Measurements from ENCODE around the gene MCEMP1.
"Not testable (repeated sequence)": the region's sequence is repeated elsewhere in the genome, so short reads cannot be mapped to it uniquely, and the experiment has no call there.

MCEMP1 gene

DNA sequence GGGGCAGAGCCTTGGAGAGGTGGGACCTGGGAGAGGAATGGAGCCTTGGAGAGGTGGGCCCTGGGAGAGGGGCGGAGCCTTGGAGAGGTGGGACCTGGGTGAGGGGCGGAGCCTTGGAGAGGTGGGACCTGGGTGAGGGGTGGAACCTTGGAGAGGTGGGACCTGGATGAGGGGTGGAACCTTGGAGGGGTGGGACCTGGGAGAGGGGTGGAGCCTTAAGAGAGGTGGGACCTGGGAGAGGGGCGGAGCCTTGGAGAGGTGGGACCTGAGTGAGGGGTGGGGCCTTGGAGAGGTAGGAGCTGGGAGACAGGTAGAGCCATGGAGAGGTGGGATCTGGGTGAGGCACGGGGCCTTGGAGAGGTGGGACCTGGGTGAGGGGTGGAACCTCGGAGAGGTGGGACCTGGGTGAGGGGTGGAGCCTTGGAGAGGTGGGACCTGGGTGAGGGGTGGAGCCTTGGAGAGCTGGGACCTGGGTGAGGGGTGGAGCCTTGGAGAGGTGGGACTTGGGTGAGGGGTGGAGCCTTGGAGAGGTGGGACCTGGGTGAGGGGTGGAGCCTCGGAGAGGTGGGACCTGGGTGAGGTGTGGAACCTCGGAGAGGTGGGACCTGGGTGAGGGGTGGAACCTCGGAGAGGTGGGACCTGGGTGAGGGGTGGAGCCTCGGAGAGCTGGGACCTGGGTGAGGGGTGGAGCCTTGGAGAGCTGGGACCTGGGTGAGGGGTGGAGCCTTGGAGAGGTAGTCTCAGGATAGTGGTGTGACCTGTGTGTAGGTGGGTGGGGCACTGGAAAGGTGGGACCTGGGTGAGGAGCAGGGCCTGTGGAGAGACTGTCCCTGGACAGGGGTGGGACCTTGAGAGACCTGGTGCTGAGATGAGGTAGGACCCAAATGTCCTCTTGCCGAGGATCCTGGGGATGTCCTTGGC is 33.0 kb upstream of the MCEMP1 start:
- not testable (repeated sequence) for H3K9ac ChIP-seq (ENCODE audit: low read depth in 1 of 2, low read length in 2 of 2); H3K27me3 ChIP-seq (ENCODE audit: control insufficient read depth in 1 of 2, insufficient read depth in 2 of 2, low read length in 2 of 2); H3K4me3 ChIP-seq (ENCODE audit: low read depth in 1 of 2, low read length in 2 of 2); H3K27ac ChIP-seq (ENCODE audit: low read depth, low read length); H3K4me1 ChIP-seq (ENCODE audit: control insufficient read depth in 1 of 2, insufficient read depth in 2 of 2, low read length in 2 of 2); H3K9me3 ChIP-seq (ENCODE audit: control insufficient read depth in 1 of 2, low read length in 2 of 2)
- H3K36me3 ChIP-seq (ENCODE audit: control insufficient read depth in 1 of 2, insufficient read depth in 2 of 2, low read length in 2 of 2), result peaks cover 0 to 38% of the 10 kb centered on the region in 2 donors

DNA sequence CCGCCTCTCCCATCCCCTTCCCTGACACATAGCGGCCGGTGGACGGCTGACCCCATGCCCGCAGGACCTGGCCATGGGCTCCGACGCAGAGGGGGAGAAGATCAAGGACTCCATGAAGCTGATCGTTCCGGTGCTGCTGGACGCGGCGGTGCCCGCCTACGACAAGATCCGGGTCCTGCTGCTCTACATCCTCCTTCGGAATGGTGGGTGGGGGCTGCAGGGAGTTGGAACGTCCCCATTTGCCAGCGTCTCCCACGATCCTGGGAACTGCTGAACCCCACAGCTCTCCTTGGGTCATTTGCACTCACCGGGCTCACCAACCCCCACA is 32.4 kb upstream of the MCEMP1 start:
- Histone ChIP-seq H3K9me3 (ENCODE audit: control insufficient read depth in 1 of 2, low read length in 2 of 2) (peaks cover 0 to 2% of the 10 kb centered on the region in 2 donors), H3K36me3 (ENCODE audit: control insufficient read depth in 1 of 2, insufficient read depth in 2 of 2, low read length in 2 of 2) (peaks cover 0 to 38% of the 10 kb centered on the region in 2 donors), H3K27ac (ENCODE audit: low read depth, low read length) (no peak overlapping the region), H3K27me3 (ENCODE audit: control insufficient read depth in 1 of 2, insufficient read depth in 2 of 2, low read length in 2 of 2) (peaks cover 0 to 7% of the 10 kb centered on the region in 2 donors), H3K4me1 (ENCODE audit: control insufficient read depth in 1 of 2, insufficient read depth in 2 of 2, low read length in 2 of 2) (peaks cover 0 to 9% of the 10 kb centered on the region in 2 donors), H3K9ac (ENCODE audit: low read depth in 1 of 2, low read length in 2 of 2) (no peak overlapping the region), H3K4me3 (ENCODE audit: low read depth in 1 of 2, low read length in 2 of 2) (no peak overlapping the region)

- no peak overlapping the region for H3K9ac ChIP-seq (ENCODE audit: low read depth in 1 of 2, low read length in 2 of 2)
- H3K36me3 ChIP-seq (ENCODE audit: control insufficient read depth in 1 of 2, insufficient read depth in 2 of 2, low read length in 2 of 2), result peaks cover 0 to 32% of the 10 kb centered on the region in 2 donors
- peaks cover 0 to 3% of the 10 kb centered on the region in 2 donors for H3K4me1 ChIP-seq (ENCODE audit: control insufficient read depth in 1 of 2, insufficient read depth in 2 of 2, low read length in 2 of 2)
- H3K4me3 ChIP-seq (ENCODE audit: low read depth in 1 of 2, low read length in 2 of 2), result no peak overlapping the region
- H3K9me3 ChIP-seq (ENCODE audit: control insufficient read depth in 1 of 2, low read length in 2 of 2), result no peaks in the 10 kb centered on the region
- peaks cover 0 to 3% of the 10 kb centered on the region in 2 donors for H3K27me3 ChIP-seq (ENCODE audit: control insufficient read depth in 1 of 2, insufficient read depth in 2 of 2, low read length in 2 of 2)
- no peak overlapping the region for H3K27ac ChIP-seq (ENCODE audit: low read depth, low read length)
These were observed 31.7 kb upstream of the MCEMP1 start for GRCh38 chr19:7645163-7645562.

DNA sequence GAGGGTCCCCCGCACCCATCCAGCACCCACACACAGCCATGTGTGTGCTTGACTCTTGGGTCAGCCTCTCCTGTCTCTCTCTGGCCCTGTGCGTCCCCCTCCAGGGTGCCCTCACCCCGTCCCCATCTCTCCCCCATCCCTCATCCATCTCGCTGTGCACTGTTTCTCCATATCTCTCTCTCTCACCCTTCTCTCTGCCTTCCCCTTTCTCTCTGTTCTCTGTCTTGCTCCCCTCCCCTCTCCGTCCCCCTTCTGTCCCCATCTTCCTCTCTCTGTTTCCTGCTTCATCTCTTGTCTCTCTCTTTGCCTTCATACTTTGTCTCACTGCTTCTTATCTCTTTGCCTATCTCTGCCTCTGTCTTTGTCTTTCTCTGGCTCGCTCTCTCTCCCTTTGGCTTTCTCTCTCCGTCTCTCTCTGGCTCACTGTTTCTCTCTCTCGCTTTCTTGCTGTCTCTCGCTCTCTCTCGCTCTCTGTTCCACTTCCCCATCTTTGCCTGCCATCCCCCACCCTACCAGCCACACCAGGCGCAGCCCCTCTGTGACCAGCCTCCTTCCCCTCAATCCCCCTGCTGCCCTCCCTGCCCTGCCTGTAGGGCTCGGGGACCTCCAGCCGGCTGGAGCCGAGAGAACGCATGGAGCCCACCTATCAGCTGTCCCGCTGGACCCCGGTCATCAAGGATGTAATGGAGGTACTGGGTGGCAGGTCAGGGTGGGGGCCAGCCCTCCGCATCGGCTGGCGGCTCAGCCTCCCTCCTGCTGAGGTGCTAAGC is 31.0 kb upstream of the MCEMP1 start:
- Histone ChIP-seq H3K27ac (ENCODE audit: low read depth, low read length) (no peak overlapping the region), H3K9ac (ENCODE audit: low read depth in 1 of 2, low read length in 2 of 2) (no peak overlapping the region), H3K36me3 (ENCODE audit: control insufficient read depth in 1 of 2, insufficient read depth in 2 of 2, low read length in 2 of 2) (peaks cover 0 to 28% of the 10 kb centered on the region in 2 donors), H3K9me3 (ENCODE audit: control insufficient read depth in 1 of 2, low read length in 2 of 2) (no peaks in the 10 kb centered on the region), H3K27me3 (ENCODE audit: control insufficient read depth in 1 of 2, insufficient read depth in 2 of 2, low read length in 2 of 2) (no peaks in the 10 kb centered on the region), H3K4me3 (ENCODE audit: low read depth in 1 of 2, low read length in 2 of 2) (no peak overlapping the region), H3K4me1 (ENCODE audit: control insufficient read depth in 1 of 2, insufficient read depth in 2 of 2, low read length in 2 of 2) (no peaks in the 10 kb centered on the region)

- H3K9me3 ChIP-seq (ENCODE audit: control insufficient read depth in 1 of 2, low read length in 2 of 2), result no peaks in the 10 kb centered on the region
- no peak overlapping the region for H3K9ac ChIP-seq (ENCODE audit: low read depth in 1 of 2, low read length in 2 of 2)
- H3K36me3 ChIP-seq (ENCODE audit: control insufficient read depth in 1 of 2, insufficient read depth in 2 of 2, low read length in 2 of 2), result peaks cover 0 to 28% of the 10 kb centered on the region in 2 donors
- H3K27ac ChIP-seq (ENCODE audit: low read depth, low read length), result no peak overlapping the region
- no peaks in the 10 kb centered on the region for H3K27me3 ChIP-seq (ENCODE audit: control insufficient read depth in 1 of 2, insufficient read depth in 2 of 2, low read length in 2 of 2)
- no peaks in the 10 kb centered on the region for H3K4me1 ChIP-seq (ENCODE audit: control insufficient read depth in 1 of 2, insufficient read depth in 2 of 2, low read length in 2 of 2)
- no peak overlapping the region for H3K4me3 ChIP-seq (ENCODE audit: low read depth in 1 of 2, low read length in 2 of 2)
These were observed 30.5 kb upstream of the MCEMP1 start for GRCh38 chr19:7646426-7646700.

- Histone ChIP-seq H3K9me3 (ENCODE audit: control insufficient read depth in 1 of 2, low read length in 2 of 2) (no peaks in the 10 kb centered on the region), H3K27me3 (ENCODE audit: control insufficient read depth in 1 of 2, insufficient read depth in 2 of 2, low read length in 2 of 2) (no peaks in the 10 kb centered on the region)
These were observed 29.7 kb upstream of the MCEMP1 start for GRCh38 chr19:7647156-7647555.

DNA sequence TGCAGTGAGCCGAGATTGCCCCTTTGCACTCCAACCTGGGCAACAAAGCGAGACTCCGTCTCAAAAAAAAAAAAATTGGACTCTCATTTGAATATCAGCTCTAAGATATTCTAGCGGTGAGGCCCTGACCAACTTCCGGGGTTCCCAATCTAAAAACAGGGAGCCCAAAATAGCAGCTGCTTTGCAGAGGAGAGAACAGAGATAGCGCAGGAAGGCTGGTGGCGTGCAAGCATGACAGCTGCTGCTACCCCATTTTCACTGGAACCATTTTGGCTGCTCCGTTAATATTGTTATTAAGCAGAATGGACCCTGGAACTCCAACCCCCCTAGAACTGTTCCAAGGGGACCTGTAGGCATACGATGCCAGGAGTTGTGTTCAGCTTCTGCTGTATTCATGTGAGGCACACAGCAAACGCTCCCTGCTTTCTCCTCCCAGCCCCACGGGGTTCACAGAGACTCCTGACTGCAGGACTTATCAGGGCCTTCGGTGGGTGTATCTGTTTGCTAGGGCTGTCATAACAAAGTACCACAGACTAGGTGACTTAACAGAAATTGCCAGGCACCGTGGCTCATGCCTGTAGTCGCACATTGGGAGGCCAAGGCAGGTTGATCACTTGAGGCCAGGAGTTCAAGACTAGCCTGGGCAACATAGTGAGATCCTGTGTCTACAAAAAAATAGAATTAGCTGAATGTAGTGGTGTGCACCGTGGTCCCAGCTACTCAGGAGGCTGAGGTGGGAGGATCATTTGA is 28.4 kb upstream of the MCEMP1 start:
- Histone ChIP-seq H3K4me1 (ENCODE audit: control insufficient read depth in 1 of 2, insufficient read depth in 2 of 2, low read length in 2 of 2) (peaks cover 3 to 4% of the 10 kb centered on the region in 2 donors), H3K9ac (ENCODE audit: low read depth in 1 of 2, low read length in 2 of 2) (no peak overlapping the region), H3K9me3 (ENCODE audit: control insufficient read depth in 1 of 2, low read length in 2 of 2) (no peaks in the 10 kb centered on the region), H3K27me3 (ENCODE audit: control insufficient read depth in 1 of 2, insufficient read depth in 2 of 2, low read length in 2 of 2) (no peaks in the 10 kb centered on the region), H3K36me3 (ENCODE audit: control insufficient read depth in 1 of 2, insufficient read depth in 2 of 2, low read length in 2 of 2) (peaks cover 0 to 16% of the 10 kb centered on the region in 2 donors), H3K4me3 (ENCODE audit: low read depth in 1 of 2, low read length in 2 of 2) (no peak overlapping the region), H3K27ac (ENCODE audit: low read depth, low read length) (no peak overlapping the region)

More at GRCh38 chr19:7647156-7647555, 29.7 kb upstream of the MCEMP1 start:
- H3K36me3 ChIP-seq (ENCODE audit: control insufficient read depth in 1 of 2, insufficient read depth in 2 of 2, low read length in 2 of 2), result peaks cover 0 to 25% of the 10 kb centered on the region in 2 donors
- H3K9ac ChIP-seq (ENCODE audit: low read depth in 1 of 2, low read length in 2 of 2), result no peak overlapping the region
- peaks cover under 1 to 1% of the 10 kb centered on the region in 2 donors for H3K4me1 ChIP-seq (ENCODE audit: control insufficient read depth in 1 of 2, insufficient read depth in 2 of 2, low read length in 2 of 2)
- no peak overlapping the region for H3K27ac ChIP-seq (ENCODE audit: low read depth, low read length)
- H3K4me3 ChIP-seq (ENCODE audit: low read depth in 1 of 2, low read length in 2 of 2), result no peak overlapping the region

- no peak overlapping the region for H3K9ac ChIP-seq (ENCODE audit: low read depth in 1 of 2, low read length in 2 of 2)
- no peaks in the 10 kb centered on the region for H3K9me3 ChIP-seq (ENCODE audit: control insufficient read depth in 1 of 2, low read length in 2 of 2)
- H3K4me3 ChIP-seq (ENCODE audit: low read depth in 1 of 2, low read length in 2 of 2), result no peak overlapping the region
- H3K27ac ChIP-seq (ENCODE audit: low read depth, low read length), result no peak overlapping the region
- no peaks in the 10 kb centered on the region for H3K27me3 ChIP-seq (ENCODE audit: control insufficient read depth in 1 of 2, insufficient read depth in 2 of 2, low read length in 2 of 2)
- H3K36me3 ChIP-seq (ENCODE audit: control insufficient read depth in 1 of 2, insufficient read depth in 2 of 2, low read length in 2 of 2), result peaks cover 0 to 8% of the 10 kb centered on the region in 2 donors
- peaks cover 3 to 4% of the 10 kb centered on the region in 2 donors for H3K4me1 ChIP-seq (ENCODE audit: control insufficient read depth in 1 of 2, insufficient read depth in 2 of 2, low read length in 2 of 2)
These were observed 26.7 kb upstream of the MCEMP1 start for GRCh38 chr19:7650148-7650547.

DNA sequence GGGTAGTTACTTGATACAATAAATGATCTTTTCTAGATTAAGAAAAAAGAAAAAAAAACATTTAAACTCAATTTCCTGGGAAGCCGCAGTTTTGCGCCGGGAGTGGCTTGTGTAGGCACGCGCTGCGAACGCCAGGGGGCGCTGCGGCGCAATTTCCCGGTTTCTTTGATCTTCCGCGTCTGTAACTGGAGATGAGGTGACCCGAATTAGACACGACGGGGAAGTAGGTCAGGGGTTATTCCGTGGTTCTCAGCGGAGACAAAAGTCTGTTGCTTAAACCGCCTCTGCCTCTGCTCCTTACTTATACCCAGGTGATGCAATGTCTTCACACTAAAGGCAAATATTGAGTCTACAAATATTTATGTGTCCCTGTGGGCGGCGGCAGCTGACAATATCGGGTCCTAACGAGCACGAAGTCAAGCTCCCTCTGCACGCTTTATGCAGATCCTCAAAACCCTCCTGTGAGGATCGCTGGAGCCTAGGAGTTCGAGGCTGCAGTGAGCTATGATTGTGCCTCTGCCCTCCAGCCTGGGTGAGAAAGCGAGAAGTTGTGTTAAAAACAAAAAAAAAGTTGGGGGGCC is 24.7 kb upstream of the MCEMP1 start:
- peak overlapping the region; percentile 10 for H3K27ac ChIP-seq (ENCODE audit: low read depth, low read length)
- H3K9ac ChIP-seq (ENCODE audit: low read depth in 1 of 2, low read length in 2 of 2), result peak overlapping the region; percentile 33 to 51

More for the DNA sequence above, 24.7 kb upstream of the MCEMP1 start:
- peaks cover 0 to 3% of the 10 kb centered on the region in 2 donors for H3K36me3 ChIP-seq (ENCODE audit: control insufficient read depth in 1 of 2, insufficient read depth in 2 of 2, low read length in 2 of 2)
- H3K4me1 ChIP-seq (ENCODE audit: control insufficient read depth in 1 of 2, insufficient read depth in 2 of 2, low read length in 2 of 2), result peaks cover 3 to 4% of the 10 kb centered on the region in 2 donors
- H3K9me3 ChIP-seq (ENCODE audit: control insufficient read depth in 1 of 2, low read length in 2 of 2), result no peaks in the 10 kb centered on the region
- H3K27me3 ChIP-seq (ENCODE audit: control insufficient read depth in 1 of 2, insufficient read depth in 2 of 2, low read length in 2 of 2), result no peaks in the 10 kb centered on the region
- peak overlapping the region; percentile 35 to 63 for H3K4me3 ChIP-seq (ENCODE audit: low read depth in 1 of 2, low read length in 2 of 2)
